ENCODE measurements around the gene ANO8. TPM values are rescaled to one million over a fixed set of nuclear protein-coding genes. Genes with fewer than 3 reads are reported as not detected.
A peak's percentile ranks its signal among the peaks of the same experiment; 100 is the strongest.

Gene ANO8
- 5.9 TPM in 2 replicates for total RNA-seq
- polyA plus RNA-seq: 1.1 and 1.8 TPM in 2 replicates
- polyA plus RNA-seq (2012): 3.1 and 3.9 TPM in 2 replicates
- polyA minus RNA-seq (ENCODE audit: low replicate concordance): 8.1 and 14.0 TPM in 2 replicates

DNA sequence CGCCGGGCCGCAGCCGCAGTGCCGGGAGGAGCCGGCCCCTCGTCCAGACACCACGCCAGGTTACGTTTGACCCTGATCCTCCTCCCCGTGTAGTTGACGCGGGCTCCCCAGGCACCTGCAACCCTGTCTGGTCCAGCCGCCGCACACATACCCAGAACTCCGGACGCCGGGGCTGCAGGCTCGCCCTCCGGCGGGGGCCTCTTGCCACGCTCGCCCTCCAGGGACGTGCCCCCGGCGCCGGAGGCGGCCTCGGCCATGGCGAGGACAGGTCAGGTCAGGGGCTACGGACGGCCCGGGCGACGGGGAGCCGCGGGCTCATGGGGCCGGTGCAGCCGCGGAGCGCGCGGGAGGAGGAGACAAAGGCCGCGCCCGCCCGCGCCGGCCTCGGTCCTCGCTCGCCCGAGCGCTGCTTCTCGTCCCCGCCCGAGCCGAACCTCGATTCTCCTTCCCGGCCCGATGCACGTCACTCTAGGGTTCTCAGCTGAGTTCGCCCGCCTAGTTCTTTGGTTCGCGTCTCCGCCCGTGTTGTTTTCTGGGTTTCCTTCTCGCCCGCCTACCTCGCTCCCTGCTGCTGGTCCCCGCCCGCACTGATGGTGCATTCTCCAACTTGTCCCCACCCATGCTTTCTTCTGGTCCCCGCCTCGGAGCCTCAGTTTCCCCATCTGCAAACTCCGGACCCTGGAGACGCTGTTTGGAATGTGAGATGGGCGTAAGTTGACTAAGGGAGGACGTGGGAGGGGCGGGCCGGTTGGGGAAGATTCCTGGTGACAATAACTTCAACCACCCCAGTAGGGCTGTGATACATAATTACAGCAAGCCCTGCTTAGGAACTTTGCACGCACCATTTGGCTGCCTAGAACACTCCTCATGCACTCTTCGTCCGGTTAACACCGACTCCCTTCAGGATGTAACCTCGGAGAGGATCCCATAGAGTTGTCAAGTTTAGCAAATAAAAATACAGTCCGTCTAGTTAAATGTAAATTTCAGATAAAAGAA lies at the start of gene ANO8:
ANO8 (minus strand) TSS at position 442 of the 996 bp plus-strand sequence; CDS start at position 257, 185 bp downstream.
- H3K36me3 ChIP-seq (ENCODE audit: control insufficient read depth, insufficient read depth, low read length): no peaks in the 10 kb centered on the region
- H3K27ac ChIP-seq (ENCODE audit: insufficient read depth, low read length): peak within 1 kb of the TSS; percentile 45
- H3K4me2 ChIP-seq (ENCODE audit: extremely low read depth, insufficient read depth, low read length): peak within 1 kb of the TSS; percentile 74
- H3K9ac ChIP-seq (ENCODE audit: insufficient read depth, low read length): peak within 1 kb of the TSS; percentile 62
- peak within 1 kb of the TSS; percentile 52 to 80 (median 60) for H3K4me3 ChIP-seq (replicated peaks in 1 of 4; ENCODE audit: control extremely low read depth in 1 of 4, insufficient read depth in 1 of 4, low read depth in 3 of 4, low read length in 4 of 4)
- peaks cover 3% of the 10 kb centered on the region for H3K4me1 ChIP-seq (ENCODE audit: control insufficient read depth, extremely low read depth, insufficient read depth, low read length)
- peak within 1 kb of the TSS; percentile 81 for H2AFZ ChIP-seq (ENCODE audit: low read length)
- TF ChIP-seq, protein P1, sequence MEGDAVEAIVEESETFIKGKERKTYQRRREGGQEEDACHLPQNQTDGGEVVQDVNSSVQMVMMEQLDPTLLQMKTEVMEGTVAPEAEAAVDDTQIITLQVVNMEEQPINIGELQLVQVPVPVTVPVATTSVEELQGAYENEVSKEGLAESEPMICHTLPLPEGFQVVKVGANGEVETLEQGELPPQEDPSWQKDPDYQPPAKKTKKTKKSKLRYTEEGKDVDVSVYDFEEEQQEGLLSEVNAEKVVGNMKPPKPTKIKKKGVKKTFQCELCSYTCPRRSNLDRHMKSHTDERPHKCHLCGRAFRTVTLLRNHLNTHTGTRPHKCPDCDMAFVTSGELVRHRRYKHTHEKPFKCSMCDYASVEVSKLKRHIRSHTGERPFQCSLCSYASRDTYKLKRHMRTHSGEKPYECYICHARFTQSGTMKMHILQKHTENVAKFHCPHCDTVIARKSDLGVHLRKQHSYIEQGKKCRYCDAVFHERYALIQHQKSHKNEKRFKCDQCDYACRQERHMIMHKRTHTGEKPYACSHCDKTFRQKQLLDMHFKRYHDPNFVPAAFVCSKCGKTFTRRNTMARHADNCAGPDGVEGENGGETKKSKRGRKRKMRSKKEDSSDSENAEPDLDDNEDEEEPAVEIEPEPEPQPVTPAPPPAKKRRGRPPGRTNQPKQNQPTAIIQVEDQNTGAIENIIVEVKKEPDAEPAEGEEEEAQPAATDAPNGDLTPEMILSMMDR (conservative IDR thresholded peaks at IDR 0.05 in 1 of 2, IDR thresholded peaks at IDR 0.05 in 1 of 2; ENCODE audit: low read depth in 1 of 2, low read length in 2 of 2): no peak
- no peak for TF ChIP-seq EZH2 (IDR thresholded peaks at IDR 0.05; ENCODE audit: low read length, missing control alignments)
- DNase-seq (ENCODE audit: low read depth in 2 of 2): peak; percentile 99 to 100
- H3K9me3 ChIP-seq (ENCODE audit: control insufficient read depth, insufficient read depth, low read depth, low read length): no peaks in the 10 kb centered on the region
- H3K27me3 ChIP-seq (ENCODE audit: control insufficient read depth, insufficient read depth, low read length): no peaks in the 10 kb centered on the region
- no peaks in the 10 kb centered on the region for H4K20me1 ChIP-seq (ENCODE audit: control insufficient read depth, extremely low read depth, insufficient read depth, low read length)
- H3K79me2 ChIP-seq (ENCODE audit: control insufficient read depth, insufficient read depth, low read length): no peaks in the 10 kb centered on the region

DNA sequence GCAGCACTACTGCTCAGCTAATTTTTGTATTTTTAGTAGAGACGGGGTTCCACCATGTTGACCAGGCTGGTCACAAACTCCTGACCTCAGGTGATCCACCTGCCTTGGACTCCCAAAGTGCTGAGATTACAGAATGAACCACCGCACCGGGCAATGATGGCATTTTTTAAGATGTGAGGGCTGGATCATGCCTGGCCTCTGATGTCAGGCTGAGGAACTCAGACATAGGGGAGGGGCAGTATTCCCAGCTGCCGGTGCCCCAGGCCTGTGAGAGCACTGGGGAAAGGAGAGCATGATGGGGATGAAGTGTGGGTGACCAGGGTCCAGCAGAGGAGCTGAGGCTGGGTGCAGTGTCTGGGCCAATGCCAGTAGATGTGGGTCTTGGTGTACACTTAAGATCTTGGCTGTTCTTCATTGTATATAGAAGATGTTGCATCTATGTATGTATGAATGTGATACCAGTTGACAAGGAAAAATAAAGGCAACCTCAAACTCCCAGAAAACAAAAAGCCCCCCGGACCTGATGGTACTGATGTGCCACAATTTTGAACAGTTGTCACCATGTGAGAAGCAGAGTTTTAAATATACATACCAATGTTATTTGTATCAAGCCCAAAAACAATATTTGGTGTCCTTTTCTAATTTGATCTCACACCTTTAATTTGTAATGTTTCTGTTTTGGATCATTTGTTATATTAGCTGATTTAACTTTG lies 45.9 kb upstream of the ANO8 start:
- no peaks in the 10 kb centered on the region for H3K79me2 ChIP-seq (ENCODE audit: control insufficient read depth, insufficient read depth, low read length)
- H3K36me3 ChIP-seq (ENCODE audit: control insufficient read depth, insufficient read depth, low read length): no peaks in the 10 kb centered on the region
- no peak overlapping the region for H2AFZ ChIP-seq (ENCODE audit: low read length)
- no peaks in the 10 kb centered on the region for H3K9me3 ChIP-seq (ENCODE audit: control insufficient read depth, insufficient read depth, low read depth, low read length)
- H3K9ac ChIP-seq (ENCODE audit: insufficient read depth, low read length): no peak overlapping the region
- no peak for DNase-seq (ENCODE audit: low read depth in 2 of 2)
- no peak overlapping the region for H3K27ac ChIP-seq (ENCODE audit: insufficient read depth, low read length)
- no peaks in the 10 kb centered on the region for H3K27me3 ChIP-seq (ENCODE audit: control insufficient read depth, insufficient read depth, low read length)
- no peak overlapping the region for H3K4me2 ChIP-seq (ENCODE audit: extremely low read depth, insufficient read depth, low read length)
- TF ChIP-seq, protein P1 (conservative IDR thresholded peaks at IDR 0.05 in 1 of 2, IDR thresholded peaks at IDR 0.05 in 1 of 2; ENCODE audit: low read depth in 1 of 2, low read length in 2 of 2): no peak
- TF ChIP-seq EZH2 (IDR thresholded peaks at IDR 0.05; ENCODE audit: low read length, missing control alignments): no peak
- H3K4me1 ChIP-seq (ENCODE audit: control insufficient read depth, extremely low read depth, insufficient read depth, low read length): no peaks in the 10 kb centered on the region
- no peaks in the 10 kb centered on the region for H4K20me1 ChIP-seq (ENCODE audit: control insufficient read depth, extremely low read depth, insufficient read depth, low read length)
- H3K4me3 ChIP-seq (replicated peaks in 1 of 4; ENCODE audit: control extremely low read depth in 1 of 4, insufficient read depth in 1 of 4, low read depth in 3 of 4, low read length in 4 of 4): no peak overlapping the region

DNA sequence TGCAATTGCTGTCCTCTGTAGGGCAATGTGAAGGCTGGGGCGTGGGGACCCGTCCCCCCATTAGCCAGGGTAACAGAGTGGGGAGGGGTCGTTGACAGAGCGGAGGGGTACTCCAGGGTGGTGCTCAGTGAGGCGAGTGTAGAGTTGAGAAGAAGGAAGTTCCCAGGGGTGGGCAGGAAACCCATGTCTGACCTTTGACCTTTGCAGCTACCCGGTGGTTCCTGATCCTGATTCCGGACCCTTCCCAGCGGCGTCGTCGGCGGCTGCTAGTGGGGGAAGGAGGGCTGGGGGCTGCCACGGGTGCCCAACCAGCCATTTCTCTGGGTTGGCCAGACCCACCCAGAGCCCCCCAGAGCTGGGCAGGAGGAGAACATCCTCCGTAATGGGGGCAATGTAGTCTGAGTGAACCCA lies 44.6 kb upstream of the ANO8 start:
- Histone ChIP-seq H3K9ac (ENCODE audit: insufficient read depth, low read length) (no peak overlapping the region), H3K27me3 (ENCODE audit: control insufficient read depth, insufficient read depth, low read length) (no peaks in the 10 kb centered on the region), H3K36me3 (ENCODE audit: control insufficient read depth, insufficient read depth, low read length) (no peaks in the 10 kb centered on the region), H3K4me1 (ENCODE audit: control insufficient read depth, extremely low read depth, insufficient read depth, low read length) (no peaks in the 10 kb centered on the region), H3K4me3 (replicated peaks in 1 of 4; ENCODE audit: control extremely low read depth in 1 of 4, insufficient read depth in 1 of 4, low read depth in 3 of 4, low read length in 4 of 4) (no peak overlapping the region), H3K79me2 (ENCODE audit: control insufficient read depth, insufficient read depth, low read length) (no peaks in the 10 kb centered on the region), H3K27ac (ENCODE audit: insufficient read depth, low read length) (no peak overlapping the region), H2AFZ (ENCODE audit: low read length) (no peak overlapping the region), H4K20me1 (ENCODE audit: control insufficient read depth, extremely low read depth, insufficient read depth, low read length) (no peaks in the 10 kb centered on the region), H3K4me2 (ENCODE audit: extremely low read depth, insufficient read depth, low read length) (no peak overlapping the region), H3K9me3 (ENCODE audit: control insufficient read depth, insufficient read depth, low read depth, low read length) (no peaks in the 10 kb centered on the region)
- TF ChIP-seq, protein P1 (conservative IDR thresholded peaks at IDR 0.05 in 1 of 2, IDR thresholded peaks at IDR 0.05 in 1 of 2; ENCODE audit: low read depth in 1 of 2, low read length in 2 of 2): no peak
- no peak for TF ChIP-seq EZH2 (IDR thresholded peaks at IDR 0.05; ENCODE audit: low read length, missing control alignments)
- DNase-seq (ENCODE audit: low read depth in 2 of 2): no peak
